Activated T-helper 2 cell treated with anti-CD3 and anti-CD28 coated beads, Interferon-gamma antibody, Interleukin-2, Interleukin-4, amounts not matched to agents 10 μg/mL and 5 μg/mL and 100 μg/mL, durations not matched to agents 14 hours and 24 hours and 36 hours (primary cell): ENCODE results near the gene CHD9. TPM values are rescaled to one million over a fixed set of nuclear protein-coding genes. Genes with fewer than 3 reads are reported as not detected.
"Not testable (repeated sequence)": the region's sequence is repeated elsewhere in the genome, so short reads cannot be mapped to it uniquely, and the experiment has no call there.

Experiments used
- DNase-seq: peaks from one replicate; pipeline ENCODE4 v3.0.0; 2021; ENCODE audit warnings: low spot score
- H3K27ac Mint-ChIP-seq: one replicate; pipeline ENCODE4 v1.8.0; 2021; ENCODE audit warnings: mixed read lengths
- H3K27me3 Mint-ChIP-seq: one replicate; pipeline ENCODE4 v1.8.0; 2021; ENCODE audit warnings: low read depth, mixed read lengths
- H3K36me3 Mint-ChIP-seq: one replicate; pipeline ENCODE4 v1.8.0; 2021; ENCODE audit warnings: low read depth, mixed read lengths
- H3K4me1 Mint-ChIP-seq: one replicate; pipeline ENCODE4 v1.8.0; 2021; ENCODE audit warnings: low read depth, mixed read lengths
- H3K4me3 Mint-ChIP-seq: one replicate; pipeline ENCODE4 v1.8.0; 2021; ENCODE audit warnings: low read depth, mild to moderate bottlenecking, moderate library complexity, mixed read lengths
- H3K9me3 Mint-ChIP-seq: one replicate; pipeline ENCODE4 v1.8.0; 2021; ENCODE audit warnings: mixed read lengths
- intact Hi-C: fragments of 100-400 bp; cut with micrococcal nuclease; formaldehyde crosslinking; loops from one replicate; pipeline ENCODE4 v1.15.1; 2023
- total RNA-seq: library from RNA; stranded (reverse); gene quantifications from 2 replicates; pipeline ENCODE4 v1.2.3, GENCODE V29; 2022

CHD9 gene
- total RNA-seq, 1 donor from 2014 or later = 27.1 TPM

GRCh38 chr16:53224951-53225533, 170.3 kb downstream of the CHD9 start:
- Mint-ChIP-seq H3K27ac (no peak overlapping the region), H3K27me3 (no peaks in the 10 kb centered on the region), H3K4me1 (peaks cover 2% of the 10 kb centered on the region), H3K36me3 (peaks cover 12% of the 10 kb centered on the region), H3K9me3 (no peaks in the 10 kb centered on the region), H3K4me3 (no peak overlapping the region)
- no peak for DNase-seq
- intact Hi-C loops = no loop called here

GRCh38 chr16:53232826-53233529, 178.2 kb downstream of the CHD9 start:
- Mint-ChIP-seq H3K4me1 (peaks cover 4% of the 10 kb centered on the region), H3K27me3 (no peaks in the 10 kb centered on the region), H3K4me3 (no peak overlapping the region), H3K27ac (no peak overlapping the region), H3K9me3 (no peaks in the 10 kb centered on the region), H3K36me3 (peaks cover 42% of the 10 kb centered on the region)
- intact Hi-C loops = no loop called here
- DNase-seq = no peak

GRCh38 chr16:53234836-53235235, 180.0 kb downstream of the CHD9 start:
- intact Hi-C loops = no loop called here
- no peak overlapping the region for H3K4me3 Mint-ChIP-seq
- H3K9me3 Mint-ChIP-seq = no peaks in the 10 kb centered on the region
- H3K36me3 Mint-ChIP-seq = peaks cover 36% of the 10 kb centered on the region
- H3K4me1 Mint-ChIP-seq = peaks cover 4% of the 10 kb centered on the region
- DNase-seq = no peak
- H3K27ac Mint-ChIP-seq = no peak overlapping the region
- no peaks in the 10 kb centered on the region for H3K27me3 Mint-ChIP-seq

GRCh38 chr16:53235851-53236250, 181.1 kb downstream of the CHD9 start:
- Mint-ChIP-seq H3K27ac (no peak overlapping the region), H3K9me3 (no peaks in the 10 kb centered on the region), H3K27me3 (no peaks in the 10 kb centered on the region), H3K4me1 (peaks cover 4% of the 10 kb centered on the region), H3K36me3 (peaks cover 30% of the 10 kb centered on the region), H3K4me3 (no peak overlapping the region)
- intact Hi-C loops = no loop called here
- no peak for DNase-seq

GRCh38 chr16:53249331-53249730, 194.5 kb downstream of the CHD9 start:
- Mint-ChIP-seq H3K4me3 (no peak overlapping the region), H3K27ac (no peak overlapping the region), H3K27me3 (no peaks in the 10 kb centered on the region), H3K4me1 (no peaks in the 10 kb centered on the region), H3K9me3 (peaks cover 11% of the 10 kb centered on the region), H3K36me3 (peaks cover 31% of the 10 kb centered on the region)
- intact Hi-C loops = no loop called here
- no peak for DNase-seq

GRCh38 chr16:53257001-53257400, 202.2 kb downstream of the CHD9 start:
- DNase-seq = no peak
- Mint-ChIP-seq H3K4me3 (no peak overlapping the region), H3K27ac (no peak overlapping the region), H3K36me3 (peaks cover 43% of the 10 kb centered on the region), H3K4me1 (no peaks in the 10 kb centered on the region), H3K27me3 (no peaks in the 10 kb centered on the region), H3K9me3 (peaks cover 8% of the 10 kb centered on the region)
- intact Hi-C loops = no loop called here

GRCh38 chr16:53258809-53259208, 204.0 kb downstream of the CHD9 start:
- H3K9me3 Mint-ChIP-seq = no peaks in the 10 kb centered on the region
- H3K36me3 Mint-ChIP-seq = peaks cover 36% of the 10 kb centered on the region
- H3K4me1 Mint-ChIP-seq = no peaks in the 10 kb centered on the region
- DNase-seq = no peak
- H3K27ac Mint-ChIP-seq = no peak overlapping the region
- no peak overlapping the region for H3K4me3 Mint-ChIP-seq
- H3K27me3 Mint-ChIP-seq = no peaks in the 10 kb centered on the region
- intact Hi-C loops = no loop called here

- no peaks in the 10 kb centered on the region for H3K27me3 Mint-ChIP-seq
- H3K27ac Mint-ChIP-seq = no peak overlapping the region
- H3K4me1 Mint-ChIP-seq = no peaks in the 10 kb centered on the region
- peaks cover 27% of the 10 kb centered on the region for H3K36me3 Mint-ChIP-seq
- intact Hi-C loops = no loop called here
- no peak overlapping the region for H3K4me3 Mint-ChIP-seq
- no peak for DNase-seq
- no peaks in the 10 kb centered on the region for H3K9me3 Mint-ChIP-seq
Observed at GRCh38 chr16:53261276-53261675, 206.5 kb downstream of the CHD9 start.

- intact Hi-C loops = no loop called here
- Mint-ChIP-seq H3K4me3 (no peak overlapping the region), H3K27me3 (no peaks in the 10 kb centered on the region), H3K36me3 (peaks cover 18% of the 10 kb centered on the region), H3K27ac (no peak overlapping the region), H3K4me1 (no peaks in the 10 kb centered on the region), H3K9me3 (no peaks in the 10 kb centered on the region)
- DNase-seq = no peak
Observed at GRCh38 chr16:53262645-53263044, 207.9 kb downstream of the CHD9 start.

- H3K36me3 Mint-ChIP-seq = peaks cover 18% of the 10 kb centered on the region
Observed at GRCh38 chr16:53266156-53266555, 211.4 kb downstream of the CHD9 start.

GRCh38 chr16:53278498-53278897, 223.7 kb downstream of the CHD9 start:
- intact Hi-C loops, H3K36me3 Mint-ChIP-seq, H3K9me3 Mint-ChIP-seq, H3K4me1 Mint-ChIP-seq, H3K27ac Mint-ChIP-seq, H3K27me3 Mint-ChIP-seq, H3K4me3 Mint-ChIP-seq, DNase-seq: not testable (repeated sequence)

More at GRCh38 chr16:53266156-53266555, 211.4 kb downstream of the CHD9 start:
- Mint-ChIP-seq H3K27ac (no peak overlapping the region), H3K9me3 (no peaks in the 10 kb centered on the region), H3K4me3 (no peak overlapping the region), H3K4me1 (no peaks in the 10 kb centered on the region), H3K27me3 (no peaks in the 10 kb centered on the region)
- intact Hi-C loops = no loop called here
- DNase-seq = no peak

- DNase-seq = no peak
- H3K27ac Mint-ChIP-seq = no peak overlapping the region
- H3K4me1 Mint-ChIP-seq = no peaks in the 10 kb centered on the region
- H3K27me3 Mint-ChIP-seq = no peaks in the 10 kb centered on the region
- no peaks in the 10 kb centered on the region for H3K36me3 Mint-ChIP-seq
- H3K4me3 Mint-ChIP-seq = no peak overlapping the region
- H3K9me3 Mint-ChIP-seq = no peaks in the 10 kb centered on the region
- intact Hi-C loops = no loop called here
Observed at GRCh38 chr16:53281280-53281679, 226.5 kb downstream of the CHD9 start.

- no peak overlapping the region for H3K27ac Mint-ChIP-seq
- H3K4me3 Mint-ChIP-seq = no peak overlapping the region
- H3K36me3 Mint-ChIP-seq = no peaks in the 10 kb centered on the region
- H3K27me3 Mint-ChIP-seq = no peaks in the 10 kb centered on the region
- DNase-seq = no peak
- H3K4me1 Mint-ChIP-seq = no peaks in the 10 kb centered on the region
- H3K9me3 Mint-ChIP-seq = no peaks in the 10 kb centered on the region
- intact Hi-C loops = loop anchor here (2.0 kb wide), 1 partner anchor 227 kb away; the partner anchor contains the start of gene CHD9
Observed at GRCh38 chr16:53281859-53282258, 227.1 kb downstream of the CHD9 start.
